ENCODE measurements around the gene BAD. TPM values are rescaled to one million over a fixed set of nuclear protein-coding genes. Genes with fewer than 3 reads are reported as not detected.
"Not testable (repeated sequence)": the region's sequence is repeated elsewhere in the genome, so short reads cannot be mapped to it uniquely, and the experiment has no call there.

Gene BAD
- total RNA-seq, 1 experiment from 2014 or later = 50.5 TPM

DNA sequence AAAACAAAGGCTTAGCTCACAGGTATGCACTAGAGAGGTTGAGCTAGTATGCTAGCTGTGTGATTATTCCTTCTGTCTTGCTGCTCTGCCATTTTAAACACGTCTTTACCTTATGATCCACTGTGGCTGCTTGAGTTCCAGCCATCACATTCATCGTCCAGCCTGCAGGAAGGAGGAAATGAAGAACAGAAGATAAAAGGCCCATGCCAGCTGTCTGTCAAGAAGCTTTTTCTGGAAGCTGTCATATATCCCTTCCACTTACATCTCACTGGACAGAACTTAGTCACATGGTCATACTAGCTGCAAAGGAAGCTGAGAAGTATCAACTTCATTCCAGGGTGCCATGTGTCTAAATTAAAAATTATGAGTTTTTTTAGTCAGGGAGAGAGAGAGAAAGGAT lies 42.9 kb upstream of the BAD start:
- Histone ChIP-seq H3K36me3 (ENCODE audit: control insufficient read depth, insufficient read depth, low read length) (no peaks in the 10 kb centered on the region), H3K9me3 (no peaks in the 10 kb centered on the region), H3K4me3 (ENCODE audit: low read depth, low read length) (no peak overlapping the region), H3K4me1 (peaks cover 7% of the 10 kb centered on the region), H3K27me3 (replicated peaks; ENCODE audit: control insufficient read depth, insufficient read depth, low read length) (no peaks in the 10 kb centered on the region)
- BruUV-seq (replicated peaks) = no TSS peak
- H3K4me1 Mint-ChIP-seq (ENCODE audit: low read depth, unreplicated experiment) = no peaks in the 10 kb centered on the region
- CTCF ChIA-PET = interaction anchor here (1.1 kb wide), 1 partner anchor 10 kb away, joined by 3 read pairs; the partner anchor contains the start of gene PRDX5
- H3K27me3 Mint-ChIP-seq (ENCODE audit: insufficient read depth, unreplicated experiment) = no peaks in the 10 kb centered on the region
- POLR2A ChIA-PET = no interaction called here
- H3K27ac Mint-ChIP-seq (ENCODE audit: unreplicated experiment) = no peak overlapping the region
- H3K9me3 Mint-ChIP-seq (ENCODE audit: unreplicated experiment) = no peaks in the 10 kb centered on the region
- no peak overlapping the region for H3K4me3 Mint-ChIP-seq (ENCODE audit: unreplicated experiment)
- no peak for DNase-seq
- H3K36me3 Mint-ChIP-seq (ENCODE audit: insufficient read depth, unreplicated experiment) = peaks cover 11% of the 10 kb centered on the region
- TF ChIP-seq, protein P1, sequence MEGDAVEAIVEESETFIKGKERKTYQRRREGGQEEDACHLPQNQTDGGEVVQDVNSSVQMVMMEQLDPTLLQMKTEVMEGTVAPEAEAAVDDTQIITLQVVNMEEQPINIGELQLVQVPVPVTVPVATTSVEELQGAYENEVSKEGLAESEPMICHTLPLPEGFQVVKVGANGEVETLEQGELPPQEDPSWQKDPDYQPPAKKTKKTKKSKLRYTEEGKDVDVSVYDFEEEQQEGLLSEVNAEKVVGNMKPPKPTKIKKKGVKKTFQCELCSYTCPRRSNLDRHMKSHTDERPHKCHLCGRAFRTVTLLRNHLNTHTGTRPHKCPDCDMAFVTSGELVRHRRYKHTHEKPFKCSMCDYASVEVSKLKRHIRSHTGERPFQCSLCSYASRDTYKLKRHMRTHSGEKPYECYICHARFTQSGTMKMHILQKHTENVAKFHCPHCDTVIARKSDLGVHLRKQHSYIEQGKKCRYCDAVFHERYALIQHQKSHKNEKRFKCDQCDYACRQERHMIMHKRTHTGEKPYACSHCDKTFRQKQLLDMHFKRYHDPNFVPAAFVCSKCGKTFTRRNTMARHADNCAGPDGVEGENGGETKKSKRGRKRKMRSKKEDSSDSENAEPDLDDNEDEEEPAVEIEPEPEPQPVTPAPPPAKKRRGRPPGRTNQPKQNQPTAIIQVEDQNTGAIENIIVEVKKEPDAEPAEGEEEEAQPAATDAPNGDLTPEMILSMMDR (IDR thresholded peaks at IDR 0.05; ENCODE audit: insufficient read depth in 1 of 2, low read depth in 1 of 2, low read length in 1 of 2, severe bottlenecking in 1 of 2, unreplicated experiment in 1 of 2) = no peak
- intact Hi-C loops (cut with micrococcal nuclease; ENCODE audit: unreplicated experiment) = no loop called here

DNA sequence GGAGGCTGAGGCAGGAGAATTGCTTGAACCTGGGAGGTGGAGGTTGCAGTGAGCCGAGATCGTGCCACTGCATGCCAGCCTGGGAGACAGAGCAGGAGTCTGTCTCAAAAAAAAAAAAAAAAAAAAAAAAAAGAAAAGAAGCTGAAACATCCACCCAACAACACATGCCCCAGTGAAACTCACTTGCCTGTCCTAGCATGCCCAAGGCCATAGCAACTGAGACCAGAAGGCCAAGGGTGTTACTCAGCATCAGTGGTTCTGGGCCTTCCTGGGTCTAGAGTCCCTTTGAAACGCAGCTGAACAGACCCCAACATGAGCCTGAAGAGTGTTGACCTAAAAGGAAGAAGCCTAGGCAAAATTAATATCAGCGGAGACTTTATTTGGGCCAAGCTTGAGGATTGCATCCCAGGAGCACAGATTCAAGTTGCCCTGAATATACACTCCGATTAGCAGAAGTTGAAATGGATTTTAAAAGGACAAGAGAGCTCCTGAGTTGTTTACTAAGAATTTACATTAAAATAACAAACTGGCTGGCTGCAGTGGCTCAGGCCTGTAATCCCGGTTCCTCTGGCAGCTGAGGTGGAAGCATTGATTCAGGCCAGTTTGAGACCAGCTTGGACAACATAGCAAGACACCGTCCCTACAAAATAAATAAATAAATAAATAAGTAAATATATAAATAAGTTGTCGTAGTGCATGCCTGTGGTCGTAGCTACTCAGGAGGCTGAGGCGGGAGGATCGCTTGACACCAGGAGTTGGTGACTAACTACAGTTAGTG lies 40.4 kb upstream of the BAD start:
- intact Hi-C loops (cut with micrococcal nuclease; ENCODE audit: unreplicated experiment) = no loop called here
- Histone ChIP-seq H3K4me1 (peaks cover 9% of the 10 kb centered on the region), H3K4me3 (ENCODE audit: low read depth, low read length) (no peak overlapping the region), H3K27me3 (replicated peaks; ENCODE audit: control insufficient read depth, insufficient read depth, low read length) (no peaks in the 10 kb centered on the region), H3K9me3 (no peaks in the 10 kb centered on the region), H3K36me3 (ENCODE audit: control insufficient read depth, insufficient read depth, low read length) (peaks cover 1% of the 10 kb centered on the region)
- peak overlapping the region; percentile 30 for H3K27ac Mint-ChIP-seq (ENCODE audit: unreplicated experiment)
- no peak for DNase-seq
- ChIA-PET CTCF (interaction anchor here (0.6 kb wide), 2 partner anchors 30 to 53 kb away, joined by 3 read pairs; no protein-coding TSS in a partner anchor), POLR2A (interaction anchor here (0.6 to 0.7 kb wide), 2 partner anchors 17 to 21 kb away, joined by 9 to 14 read pairs; no protein-coding TSS in a partner anchor)
- no TSS peak for BruUV-seq (replicated peaks)
- TF ChIP-seq, protein P1 (IDR thresholded peaks at IDR 0.05; ENCODE audit: insufficient read depth in 1 of 2, low read depth in 1 of 2, low read length in 1 of 2, severe bottlenecking in 1 of 2, unreplicated experiment in 1 of 2) = no peak
- H3K4me1 Mint-ChIP-seq (ENCODE audit: low read depth, unreplicated experiment) = peaks cover 11% of the 10 kb centered on the region
- no peak overlapping the region for H3K4me3 Mint-ChIP-seq (ENCODE audit: unreplicated experiment)
- no peaks in the 10 kb centered on the region for H3K9me3 Mint-ChIP-seq (ENCODE audit: unreplicated experiment)
- no peaks in the 10 kb centered on the region for H3K27me3 Mint-ChIP-seq (ENCODE audit: insufficient read depth, unreplicated experiment)
- peaks cover 28% of the 10 kb centered on the region for H3K36me3 Mint-ChIP-seq (ENCODE audit: insufficient read depth, unreplicated experiment)

DNA sequence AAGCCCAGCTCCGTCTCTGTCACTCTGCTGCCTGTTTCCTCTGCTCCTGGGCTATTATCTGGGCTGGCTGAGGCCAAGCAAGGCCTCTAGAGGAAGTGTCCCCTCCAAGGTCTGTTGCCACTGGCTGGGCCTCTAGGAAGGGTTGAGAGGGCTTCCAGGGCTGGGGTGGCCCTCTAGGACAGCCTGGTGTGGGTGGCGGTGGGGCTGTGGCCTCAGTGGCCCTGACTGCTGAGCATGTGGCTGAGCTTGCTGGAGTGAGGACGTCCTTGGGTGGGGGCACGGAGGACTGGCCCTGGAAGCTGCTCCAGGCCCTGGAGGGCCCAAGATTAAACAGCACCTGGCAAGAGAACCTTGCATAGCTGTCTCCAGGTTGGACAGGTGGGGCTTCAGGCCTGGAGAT lies 39.5 kb upstream of the BAD start:
- H3K36me3 Mint-ChIP-seq (ENCODE audit: insufficient read depth, unreplicated experiment) = peaks cover 31% of the 10 kb centered on the region
- peak overlapping the region; percentile 30 for H3K27ac Mint-ChIP-seq (ENCODE audit: unreplicated experiment)
- H3K9me3 Mint-ChIP-seq (ENCODE audit: unreplicated experiment); intact Hi-C loops (cut with micrococcal nuclease; ENCODE audit: unreplicated experiment); DNase-seq; H3K36me3 ChIP-seq (ENCODE audit: control insufficient read depth, insufficient read depth, low read length); BruUV-seq (replicated peaks); H3K4me3 Mint-ChIP-seq (ENCODE audit: unreplicated experiment); H3K4me3 ChIP-seq (ENCODE audit: low read depth, low read length); H3K27me3 Mint-ChIP-seq (ENCODE audit: insufficient read depth, unreplicated experiment); H3K9me3 ChIP-seq; POLR2A ChIA-PET; H3K27me3 ChIP-seq (replicated peaks; ENCODE audit: control insufficient read depth, insufficient read depth, low read length): not testable (repeated sequence)
- peaks cover 16% of the 10 kb centered on the region for H3K4me1 ChIP-seq
- H3K4me1 Mint-ChIP-seq (ENCODE audit: low read depth, unreplicated experiment) = peaks cover 17% of the 10 kb centered on the region
- CTCF ChIA-PET = interaction anchor here (1.4 to 1.6 kb wide), 2 partner anchors 31 to 33 kb away, joined by 4 to 11 read pairs; no protein-coding TSS in a partner anchor

Measured in Caco-2 (cell line).